ENCODE results near the gene TMED4. TPM values are rescaled to one million over a fixed set of nuclear protein-coding genes. Genes with fewer than 3 reads are reported as not detected.

The TMED4 gene
- total RNA-seq, 1 experiment from 2014 or later: 62.4 TPM

DNA sequence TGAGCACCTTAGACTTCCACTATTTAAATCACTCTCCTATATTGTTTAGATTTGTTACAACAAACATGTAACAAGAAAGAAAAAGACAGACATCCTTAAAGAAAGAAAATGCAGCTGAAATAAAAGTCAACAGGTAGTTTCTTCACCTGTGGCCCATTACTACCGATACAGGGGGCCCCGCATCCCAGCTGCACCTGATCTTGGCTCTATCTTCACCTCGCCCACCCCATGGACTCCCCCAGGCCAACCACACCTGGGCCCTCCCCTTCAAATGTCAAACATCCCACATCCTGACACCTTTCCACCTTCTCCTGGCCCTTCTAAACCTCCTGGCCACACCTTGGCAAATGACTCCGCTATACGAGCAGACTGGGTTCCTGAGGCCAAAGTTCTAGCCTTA, 15.4 kb downstream of the TMED4 start:
- Histone ChIP-seq H3K23ac (ENCODE audit: insufficient read length, low read depth, low read length) (no peak overlapping the region), H3K79me2 (ENCODE audit: insufficient read depth, low read length) (no peaks in the 10 kb centered on the region), H2BK12ac (ENCODE audit: insufficient read length, low read depth, low read length) (no peak overlapping the region), H3K4ac (ENCODE audit: low read depth, low read length) (no peak overlapping the region), H3K27ac (ENCODE audit: insufficient read length, low read depth, low read length) (no peak overlapping the region), H2BK15ac (ENCODE audit: low read depth, low read length) (no peak overlapping the region), H4K20me1 (ENCODE audit: control insufficient read depth, insufficient read depth, insufficient read length) (no peaks in the 10 kb centered on the region), H3T11ph (ENCODE audit: low read length) (no peak overlapping the region), H3K9ac (ENCODE audit: extremely low read depth, insufficient read length, low read length) (no peak overlapping the region), H4K5ac (ENCODE audit: insufficient read length, low read depth, low read length) (no peak overlapping the region), H2BK5ac (ENCODE audit: insufficient read length, low read length) (no peak overlapping the region), H3K4me2 (ENCODE audit: insufficient read depth, insufficient read length, low read length) (no peak overlapping the region), H2AFZ (ENCODE audit: low read length) (no peak overlapping the region), H4K8ac (replicated peaks; ENCODE audit: insufficient read length, low read depth, low read length) (no peak overlapping the region), H2BK20ac (ENCODE audit: low read depth, low read length, poor library complexity, severe bottlenecking) (no peak overlapping the region), H3K23me2 (ENCODE audit: insufficient read length, low read depth, low read length, poor library complexity, severe bottlenecking) (peaks cover 3% of the 10 kb centered on the region), H3K4me1 (ENCODE audit: insufficient read depth, low read length) (no peaks in the 10 kb centered on the region), H4K91ac (ENCODE audit: insufficient read length, low read depth, low read length) (no peak overlapping the region), H2AK5ac (ENCODE audit: insufficient read length, low read length) (no peak overlapping the region), H3K27me3 (ENCODE audit: insufficient read depth, low read length) (no peaks in the 10 kb centered on the region), H2BK120ac (ENCODE audit: low read depth, low read length, poor library complexity, severe bottlenecking) (no peak overlapping the region), H3K56ac (ENCODE audit: insufficient read length, low read depth, low read length) (no peak overlapping the region), H3K9me3 (ENCODE audit: control insufficient read depth, low read depth, low read length) (no peaks in the 10 kb centered on the region), H3K18ac (ENCODE audit: insufficient read length, low read depth, low read length) (no peak overlapping the region), H3K79me1 (ENCODE audit: insufficient read depth, low read depth, low read length, poor library complexity, severe bottlenecking) (no peaks in the 10 kb centered on the region), H3K14ac (ENCODE audit: insufficient read depth, low read length) (no peak overlapping the region)
- no peak overlapping the region for H3K4me3 Mint-ChIP-seq
- TF ChIP-seq, protein P1, sequence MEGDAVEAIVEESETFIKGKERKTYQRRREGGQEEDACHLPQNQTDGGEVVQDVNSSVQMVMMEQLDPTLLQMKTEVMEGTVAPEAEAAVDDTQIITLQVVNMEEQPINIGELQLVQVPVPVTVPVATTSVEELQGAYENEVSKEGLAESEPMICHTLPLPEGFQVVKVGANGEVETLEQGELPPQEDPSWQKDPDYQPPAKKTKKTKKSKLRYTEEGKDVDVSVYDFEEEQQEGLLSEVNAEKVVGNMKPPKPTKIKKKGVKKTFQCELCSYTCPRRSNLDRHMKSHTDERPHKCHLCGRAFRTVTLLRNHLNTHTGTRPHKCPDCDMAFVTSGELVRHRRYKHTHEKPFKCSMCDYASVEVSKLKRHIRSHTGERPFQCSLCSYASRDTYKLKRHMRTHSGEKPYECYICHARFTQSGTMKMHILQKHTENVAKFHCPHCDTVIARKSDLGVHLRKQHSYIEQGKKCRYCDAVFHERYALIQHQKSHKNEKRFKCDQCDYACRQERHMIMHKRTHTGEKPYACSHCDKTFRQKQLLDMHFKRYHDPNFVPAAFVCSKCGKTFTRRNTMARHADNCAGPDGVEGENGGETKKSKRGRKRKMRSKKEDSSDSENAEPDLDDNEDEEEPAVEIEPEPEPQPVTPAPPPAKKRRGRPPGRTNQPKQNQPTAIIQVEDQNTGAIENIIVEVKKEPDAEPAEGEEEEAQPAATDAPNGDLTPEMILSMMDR (conservative IDR thresholded peaks at IDR 0.05): no peak
- H3K27ac Mint-ChIP-seq: no peak overlapping the region; a peak in 1 of 7 replicates
- peaks cover 62 to 82% (median 69%) of the 10 kb centered on the region in 3 experiments for H3K36me3 Mint-ChIP-seq (ENCODE audit: insufficient read depth in 1 of 3, low read depth in 3 of 3)
- H3K4me1 Mint-ChIP-seq: peaks cover 4 to 7% of the 10 kb centered on the region in 2 experiments; a peak in 3 of 4 replicates
- H3K9me3 Mint-ChIP-seq: no peaks in the 10 kb centered on the region; a peak in 1 of 5 replicates
- H3K27me3 Mint-ChIP-seq (ENCODE audit: low read depth): no peaks in the 10 kb centered on the region
- no CpG with 5 or more reads among the region's 5 CpGs for WGBS (ENCODE audit: extremely low coverage, insufficient read length, low lambda C conversion rate)
- DNase-seq: no peak
